HCT116 (cell line): ENCODE data around the gene SPRED3. TPM values are rescaled to one million over a fixed set of nuclear protein-coding genes. Genes with fewer than 3 reads are reported as not detected.

Experiments used
- ATAC-seq: fragments of 200-7000 bp; cut with Tn5 transposase; 2 replicates; pipeline ENCODE4 v1.9.1; 2020; ENCODE audit warnings: mild to moderate bottlenecking, moderate library complexity
- BruUV-seq: library from RNA; stranded (reverse); fragments of 400-500 nt; replicated peaks from 2 replicates; lab custom pipeline; 2021; lab: Mats Ljungman, UMichigan
- CTCF ChIA-PET: fragments of 300-600 bp; sonication (Branson Sonifier 250); formaldehyde crosslinking; loops from one replicate; lab custom pipeline; 2021; ENCODE audit warnings: antibody characterized with exemption; lab: Charles Lee
- POLR2A ChIA-PET: fragments of 300-600, 350-600 bp; sonication (Branson Sonifier 250); formaldehyde crosslinking; loops from one replicate; lab custom pipeline; 2021; ENCODE audit warnings: antibody characterized with exemption; lab: Charles Lee
- RAD21 ChIA-PET, 2 experiments: fragments of 300-600 bp; sonication (Branson Sonifier 250); formaldehyde crosslinking; loops; one replicate each; lab custom pipeline; 2023; ENCODE audit warnings: low total read pairs in 2 of 2; ENCODE audit not compliant: uncharacterized antibody in 2 of 2, unreplicated experiment in 2 of 2, low non-redundant PET in 1 of 2; lab: Charles Lee
- DNase-seq: peaks from one replicate; pipeline ENCODE4 v3.0.0-alpha.2; 2010; ENCODE audit warnings: low read depth, low spot score
- H2AFZ ChIP-seq: fragments of 200-600 bp; shearing (Covaris generic), sonication (generic); 2 replicates; pipeline ENCODE4 v1.6.1; 2017; ENCODE audit warnings: low read depth, mixed run types, mixed read lengths, antibody characterized with exemption, low read length; ENCODE audit not compliant: poor library complexity, severe bottlenecking
- H3K27ac ChIP-seq: 2 replicates; pipeline ENCODE4 v1.5.1; 2012; ENCODE audit warnings: low read depth, low read length
- H3K27me3 ChIP-seq: fragments of 200-600 bp; sonication (generic); 2 replicates; pipeline ENCODE4 v1.6.1; 2016; ENCODE audit warnings: mixed run types, low read length, mixed read lengths; ENCODE audit not compliant: insufficient read depth
- H3K36me3 ChIP-seq, 2 experiments: fragments of 200-500 bp in 1 of 2; fragments of 200-600 bp in 1 of 2; sonication (Bioruptor generic) in 1 of 2; sonication (generic) in 1 of 2; 2 replicates each; pipeline versions ENCODE4 v1.5.1 to v1.6.1; 2014 to 2016; ENCODE audit warnings: low read length in 2 of 2, inconsistent platforms in 1 of 2, mixed read lengths in 1 of 2, mixed run types in 1 of 2; ENCODE audit not compliant: insufficient read depth in 2 of 2, control insufficient read depth in 1 of 2
- H3K4me1 ChIP-seq, 2 experiments: fragments of 200-600 bp in 1 of 2; sonication (generic) in 1 of 2; 2 replicates each; pipeline versions ENCODE4 v1.5.1 to v1.6.1; 2012 to 2017; ENCODE audit warnings: low read length in 2 of 2, inconsistent platforms in 1 of 2, mild to moderate bottlenecking in 1 of 2, mixed read lengths in 1 of 2, mixed run types in 1 of 2, moderate library complexity in 1 of 2; ENCODE audit not compliant: insufficient read depth in 2 of 2, control insufficient read depth in 1 of 2
- H3K4me2 ChIP-seq: fragments of 200-600 bp; sonication (generic); 2 replicates; pipeline ENCODE4 v1.6.1; 2017; ENCODE audit warnings: mixed run types, low read length, mixed read lengths
- H3K4me3 ChIP-seq, 2 experiments: fragments of 200-600 bp in 1 of 2; sonication (generic) in 1 of 2; replicated peaks in 1 of 2; 2 replicates each; pipeline ENCODE4 v1.5.1; 2011 to 2016; ENCODE audit warnings: low read length in 2 of 2, control low read depth in 1 of 2, low read depth in 1 of 2, mild to moderate bottlenecking in 1 of 2, mixed read lengths in 1 of 2, mixed run types in 1 of 2
- H3K79me2 ChIP-seq: fragments of 200-600 bp; sonication (generic); 2 replicates; pipeline ENCODE4 v1.6.1; 2017; ENCODE audit warnings: mild to moderate bottlenecking, mixed run types, low read length, moderate library complexity, mixed read lengths; ENCODE audit not compliant: insufficient read depth
- H3K9ac ChIP-seq: fragments of 200-600 bp; sonication (generic); 2 replicates; pipeline ENCODE4 v1.6.1; 2016; ENCODE audit warnings: low read length, mixed read lengths
- H3K9me2 ChIP-seq: fragments of 200-600 bp; sonication (generic), shearing (Covaris generic); 2 replicates; pipeline ENCODE4 v1.6.1; 2017; ENCODE audit warnings: mixed run types, mild to moderate bottlenecking, moderate library complexity; ENCODE audit not compliant: insufficient read depth
- H3K9me3 ChIP-seq, 2 experiments: fragments of 200-500 bp in 1 of 2; fragments of 200-600 bp in 1 of 2; sonication (Bioruptor generic) in 1 of 2; sonication (generic) in 1 of 2; 2 replicates each; pipeline ENCODE4 v1.6.1; 2014 to 2017; ENCODE audit warnings: low read length in 2 of 2, mixed read lengths in 2 of 2, inconsistent platforms in 1 of 2, low read depth in 1 of 2, mild to moderate bottlenecking in 1 of 2, mixed run types in 1 of 2, moderate library complexity in 1 of 2; ENCODE audit not compliant: control insufficient read depth in 1 of 2, insufficient read depth in 1 of 2
- H4K20me1 ChIP-seq: fragments of 200-600 bp; sonication (generic), shearing (Covaris generic); 2 replicates; pipeline ENCODE4 v1.6.1; 2017; ENCODE audit warnings: mixed run types, mild to moderate bottlenecking, moderate library complexity; ENCODE audit not compliant: insufficient read depth
- CBX3 ChIP-seq: IDR thresholded peaks from 2 replicates; pipeline ENCODE4 v1.6.1; 2012; ENCODE audit warnings: low read depth
- EGR1 ChIP-seq: IDR thresholded peaks from 2 replicates; pipeline ENCODE4 v1.6.1; 2012; ENCODE audit warnings: low read depth
- ELF1 ChIP-seq: IDR thresholded peaks from 2 replicates; pipeline ENCODE4 v1.6.1; 2012; ENCODE audit warnings: low read depth, borderline replicate concordance
- EZH2 ChIP-seq: fragments of 200-600 bp; sonication (generic); IDR thresholded peaks from 2 replicates; pipeline ENCODE4 v1.6.1; 2017; ENCODE audit warnings: antibody characterized with exemption, mixed run types
- JUND ChIP-seq: IDR thresholded peaks from 2 replicates; pipeline ENCODE4 v1.6.1; 2012
- POLR2AphosphoS5 ChIP-seq: IDR thresholded peaks from 2 replicates; pipeline ENCODE4 v1.6.1; 2011; ENCODE audit warnings: mild to moderate bottlenecking, low read depth, low read length, moderate library complexity
- RAD21 ChIP-seq: IDR thresholded peaks from 2 replicates; pipeline ENCODE4 v1.6.1; 2012; ENCODE audit warnings: low read depth, mild to moderate bottlenecking
- SIN3A ChIP-seq: IDR thresholded peaks from 2 replicates; pipeline ENCODE4 v1.6.1; 2012; ENCODE audit warnings: low read depth
- SP1 ChIP-seq: IDR thresholded peaks from 2 replicates; pipeline ENCODE4 v1.6.1; 2012; ENCODE audit warnings: low read depth
- SRF ChIP-seq: IDR thresholded peaks from 2 replicates; pipeline ENCODE4 v1.6.1; 2012; ENCODE audit warnings: low read depth
- TCF7L2 ChIP-seq: IDR thresholded peaks from 2 replicates; pipeline ENCODE4 v1.7.0; 2011; ENCODE audit warnings: borderline replicate concordance, inconsistent platforms; ENCODE audit not compliant: insufficient read depth, insufficient read length; ENCODE audit errors: extremely low read depth
- YY1 ChIP-seq: IDR thresholded peaks from 2 replicates; pipeline ENCODE4 v1.6.1; 2011; ENCODE audit warnings: low read length, low read depth, moderate library complexity, mild to moderate bottlenecking; ENCODE audit not compliant: insufficient replicate concordance; ENCODE audit errors: extremely low read depth
- ZNF274 ChIP-seq: fragments of 200-500 bp; sonication (Bioruptor generic); IDR thresholded peaks from 2 replicates; pipeline ENCODE4 v1.6.1; 2014; ENCODE audit warnings: mild to moderate bottlenecking, low read depth, low read length, inconsistent platforms
- intact Hi-C: fragments of 100-400 bp; cut with micrococcal nuclease; formaldehyde crosslinking; loops from 2 replicates; pipeline ENCODE4 v1.10.0; 2022
- total RNA-seq: library from RNA; stranded (reverse); gene quantifications from one replicate; pipeline ENCODE4 v1.2.1, GENCODE V29; 2021; ENCODE audit not compliant: unreplicated experiment
- TF ChIP-seq, protein P1 (sequence below): IDR thresholded peaks from 2 replicates; pipeline ENCODE4 v1.6.1; 2011; ENCODE audit warnings: mild to moderate bottlenecking, low read length, moderate library complexity; ENCODE audit not compliant: insufficient replicate concordance; ENCODE audit errors: extremely low read depth
- TF ChIP-seq, protein P2 (sequence below): IDR thresholded peaks from 2 replicates; pipeline ENCODE4 v1.6.1; 2012

The SPRED3 gene
- total RNA-seq, 1 experiment from 2014 or later, result 3.4 TPM

DNA sequence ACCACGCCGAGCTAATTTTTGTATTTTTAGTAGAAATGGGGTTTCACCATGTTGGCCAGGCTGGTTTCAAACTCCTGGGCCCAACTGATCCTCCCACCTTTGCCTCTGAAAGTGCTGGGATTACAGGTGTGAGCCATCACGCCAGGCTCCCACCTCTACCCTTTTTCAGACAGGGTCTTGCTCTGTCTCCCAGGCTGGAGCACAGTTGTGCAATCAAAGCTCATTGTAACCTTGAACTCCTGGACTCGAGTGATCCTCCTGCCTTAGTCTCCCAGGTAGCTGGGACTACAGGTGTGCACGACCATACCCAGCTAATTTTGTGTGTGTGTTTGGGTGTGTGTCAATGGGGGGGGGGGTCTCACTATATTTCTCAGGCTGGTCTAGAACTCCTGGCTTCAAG is 35.8 kb downstream of the SPRED3 start:
- no peak for ATAC-seq
- no peaks in the 10 kb centered on the region for H3K9me3 ChIP-seq
- H3K27me3 ChIP-seq, result no peaks in the 10 kb centered on the region
- no peaks in the 10 kb centered on the region for H3K9me2 ChIP-seq
- no peaks in the 10 kb centered on the region for H3K36me3 ChIP-seq
- RAD21 ChIA-PET, result no interaction called here
- TF ChIP-seq RAD21 (no peak), SIN3A (no peak), TCF7L2 (no peak), JUND (no peak), ELF1 (no peak), SRF (no peak), YY1 (no peak), POLR2AphosphoS5 (no peak), SP1 (no peak), ZNF274 (no peak), EZH2 (no peak), EGR1 (no peak), CBX3 (no peak)
- TF ChIP-seq, protein P1, sequence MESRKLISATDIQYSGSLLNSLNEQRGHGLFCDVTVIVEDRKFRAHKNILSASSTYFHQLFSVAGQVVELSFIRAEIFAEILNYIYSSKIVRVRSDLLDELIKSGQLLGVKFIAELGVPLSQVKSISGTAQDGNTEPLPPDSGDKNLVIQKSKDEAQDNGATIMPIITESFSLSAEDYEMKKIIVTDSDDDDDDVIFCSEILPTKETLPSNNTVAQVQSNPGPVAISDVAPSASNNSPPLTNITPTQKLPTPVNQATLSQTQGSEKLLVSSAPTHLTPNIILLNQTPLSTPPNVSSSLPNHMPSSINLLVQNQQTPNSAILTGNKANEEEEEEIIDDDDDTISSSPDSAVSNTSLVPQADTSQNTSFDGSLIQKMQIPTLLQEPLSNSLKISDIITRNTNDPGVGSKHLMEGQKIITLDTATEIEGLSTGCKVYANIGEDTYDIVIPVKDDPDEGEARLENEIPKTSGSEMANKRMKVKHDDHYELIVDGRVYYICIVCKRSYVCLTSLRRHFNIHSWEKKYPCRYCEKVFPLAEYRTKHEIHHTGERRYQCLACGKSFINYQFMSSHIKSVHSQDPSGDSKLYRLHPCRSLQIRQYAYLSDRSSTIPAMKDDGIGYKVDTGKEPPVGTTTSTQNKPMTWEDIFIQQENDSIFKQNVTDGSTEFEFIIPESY, result no peak
- TF ChIP-seq, protein P2, sequence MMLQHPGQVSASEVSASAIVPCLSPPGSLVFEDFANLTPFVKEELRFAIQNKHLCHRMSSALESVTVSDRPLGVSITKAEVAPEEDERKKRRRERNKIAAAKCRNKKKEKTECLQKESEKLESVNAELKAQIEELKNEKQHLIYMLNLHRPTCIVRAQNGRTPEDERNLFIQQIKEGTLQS, result no peak
- TF ChIP-seq, all 23 proteins: peak for 0
- Histone ChIP-seq H2AFZ (no peak overlapping the region), H3K27ac (no peak overlapping the region), H4K20me1 (no peaks in the 10 kb centered on the region), H3K4me1 (no peaks in the 10 kb centered on the region), H3K79me2 (no peaks in the 10 kb centered on the region), H3K4me3 (no peak overlapping the region), H3K4me2 (no peak overlapping the region), H3K9ac (no peak overlapping the region)
- BruUV-seq, result no TSS peak
- intact Hi-C loops, result no loop called here
- no peak for DNase-seq
- ChIA-PET POLR2A (no interaction called here), CTCF (interaction anchor here (0.6 kb wide), 1 partner anchor 22 kb away, joined by 3 read pairs; no protein-coding TSS in a partner anchor)
